ENCODE data around the gene MAMLD1.

DNA sequence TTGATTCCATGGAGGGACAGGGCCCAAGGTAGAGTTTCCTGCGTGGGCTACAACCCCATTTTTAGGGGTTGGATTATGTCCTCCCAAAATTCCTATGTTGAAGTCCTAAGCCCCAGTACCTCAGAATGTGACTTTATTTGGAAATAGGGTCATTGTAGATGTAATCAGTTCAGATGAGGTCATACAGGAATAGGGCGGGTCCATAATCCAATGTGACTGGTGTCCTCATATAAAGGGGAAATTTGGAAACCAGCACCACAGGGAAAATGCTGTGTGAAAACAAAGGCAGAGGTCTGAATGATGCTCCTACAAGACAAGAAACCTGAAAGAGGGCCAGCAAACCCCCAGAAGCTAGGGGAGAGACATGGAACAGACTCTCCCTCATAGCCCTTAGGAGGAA is 31.1 kb upstream of the MAMLD1 start:
- TF ChIP-seq EZH2 (IDR thresholded peaks at IDR 0.05; ENCODE audit: insufficient read depth, poor library complexity, severe bottlenecking), result no peak
- TF ChIP-seq EZH2phosphoT487 (IDR thresholded peaks at IDR 0.05; ENCODE audit: insufficient read depth, low read depth), result no peak
